ENCODE data around the gene NDUFB8.

Gene NDUFB8

DNA sequence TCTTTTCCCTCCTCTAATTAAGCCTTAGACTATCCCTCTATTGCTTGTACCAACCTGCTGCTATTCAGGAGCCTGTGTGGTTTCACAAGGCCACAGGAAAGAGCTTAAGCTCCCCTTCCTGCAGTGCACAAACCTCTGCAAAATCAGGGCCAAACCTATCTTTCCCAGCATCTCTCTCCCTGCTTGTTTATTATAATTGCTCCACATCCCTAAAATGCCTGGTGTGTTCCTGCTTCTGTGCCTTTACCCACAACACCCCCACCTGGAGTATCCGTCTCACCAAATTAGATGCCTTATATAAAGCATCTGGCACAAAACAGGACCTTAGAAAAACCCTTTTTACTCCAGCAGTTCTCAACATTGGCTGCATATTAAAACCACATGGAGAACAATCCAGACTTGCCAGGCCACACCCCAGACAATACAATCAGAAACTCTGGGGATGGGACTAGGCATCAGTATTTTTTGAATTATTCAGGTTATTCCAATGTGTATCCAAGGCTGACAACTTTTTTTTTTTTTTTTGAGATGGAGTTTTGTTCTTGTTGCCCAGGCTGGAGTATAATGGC lies 26.7 kb downstream of the NDUFB8 start (continued):
- TF ChIP-seq ZNF830 (tag by site-specific recombination; IDR thresholded peaks at IDR 0.05; ENCODE audit: low read depth) (no peak), ZNF433 (tag by site-specific recombination; IDR thresholded peaks at IDR 0.05; ENCODE audit: low read depth) (no peak), KLF7 (tag by site-specific recombination; IDR thresholded peaks at IDR 0.05; ENCODE audit: borderline replicate concordance) (no peak)
- TF ChIP-seq, protein P1, sequence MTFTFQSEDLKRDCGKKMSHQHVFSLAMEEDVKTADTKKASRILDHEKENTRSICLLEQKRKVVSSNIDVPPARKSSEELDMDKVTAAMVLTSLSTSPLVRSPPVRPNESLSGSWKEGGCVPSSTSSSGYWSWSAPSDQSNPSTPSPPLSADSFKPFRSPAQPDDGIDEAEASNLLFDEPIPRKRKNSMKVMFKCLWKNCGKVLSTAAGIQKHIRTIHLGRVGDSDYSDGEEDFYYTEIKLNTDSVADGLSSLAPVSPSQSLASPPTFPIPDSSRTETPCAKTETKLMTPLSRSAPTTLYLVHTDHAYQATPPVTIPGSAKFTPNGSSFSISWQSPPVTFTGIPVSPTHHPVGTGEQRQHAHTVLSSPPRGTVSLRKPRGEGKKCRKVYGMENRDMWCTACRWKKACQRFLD (tag by site-specific recombination; IDR thresholded peaks at IDR 0.05): no peak

DNA sequence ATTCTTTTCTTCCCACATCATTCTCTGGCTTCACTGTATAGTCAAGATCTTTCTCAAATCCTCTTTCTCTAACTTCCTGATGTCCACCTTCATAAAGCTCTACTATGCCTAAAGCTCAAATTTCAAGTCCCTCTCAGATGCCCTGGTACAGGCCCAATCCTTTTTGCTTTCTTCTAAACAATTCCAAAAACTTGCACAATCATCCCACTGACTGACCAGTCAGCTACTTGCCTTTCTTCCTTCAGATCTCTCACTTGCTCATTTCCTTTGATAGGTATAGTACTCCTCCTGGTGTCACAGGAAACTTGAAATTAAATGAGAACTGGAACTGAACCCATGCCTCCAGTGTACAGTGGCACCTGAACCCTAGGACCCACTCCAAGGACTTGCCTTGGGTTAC lies 28.2 kb downstream of the NDUFB8 start:
- no peak for TF ChIP-seq ZBTB20 (tag by site-specific recombination; IDR thresholded peaks at IDR 0.05)
- CTCF ChIA-PET: interaction anchor here (0.7 to 3.3 kb wide), 4 partner anchors 17 to 89 kb away, joined by 3 to 16 read pairs (median 7); no protein-coding TSS in a partner anchor
- POLR2A ChIA-PET: no interaction called here
- H3K4me1 ChIP-seq (ENCODE audit: control insufficient read depth, insufficient read depth, low read length): no peaks in the 10 kb centered on the region
- no peaks in the 10 kb centered on the region for H3K9me3 ChIP-seq (ENCODE audit: control insufficient read depth, insufficient read depth, low read depth, low read length)
- no peak overlapping the region for H3K27ac ChIP-seq (ENCODE audit: extremely low read depth, low read depth, low read length)
- no peak overlapping the region for H3K4me3 ChIP-seq (ENCODE audit: low read depth, low read length)
- peaks cover 0 to 86% of the 10 kb centered on the region in 2 experiments for H3K36me3 ChIP-seq (ENCODE audit: control insufficient read depth in 2 of 2, insufficient read depth in 1 of 2, low read length in 2 of 2)

DNA sequence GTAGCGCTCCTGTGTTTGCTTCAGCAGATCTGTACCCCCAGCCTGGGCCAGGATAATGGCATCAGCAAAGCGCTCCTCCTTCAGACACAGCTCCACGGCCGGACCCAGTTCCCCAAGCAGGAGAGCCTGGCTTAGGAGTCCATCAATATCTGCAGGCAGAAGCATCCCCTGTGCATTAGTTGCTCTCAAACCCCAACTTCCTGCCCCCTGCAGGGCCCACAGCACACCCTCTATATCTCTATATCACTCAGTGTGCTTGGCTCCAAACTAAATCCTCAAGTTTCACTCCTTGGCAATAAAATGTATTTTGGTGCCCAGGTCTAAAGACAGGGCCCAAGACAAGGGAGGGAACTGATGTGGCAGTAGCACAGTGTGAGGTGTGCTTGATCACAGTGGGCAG lies 31.6 kb downstream of the NDUFB8 start:
- CTCF ChIA-PET: interaction anchor here (0.9 to 3.2 kb wide), 3 partner anchors 13 to 64 kb away, joined by 3 to 19 read pairs (median 4); no protein-coding TSS in a partner anchor
- peaks cover 0 to 92% of the 10 kb centered on the region in 2 experiments for H3K36me3 ChIP-seq (ENCODE audit: control insufficient read depth in 2 of 2, insufficient read depth in 1 of 2, low read length in 2 of 2)
- no peak overlapping the region for H3K27ac ChIP-seq (ENCODE audit: extremely low read depth, low read depth, low read length)
- H3K4me3 ChIP-seq (ENCODE audit: low read depth, low read length): no peak overlapping the region
- TF ChIP-seq GFI1B (tag by site-specific recombination; IDR thresholded peaks at IDR 0.05): no peak
- TF ChIP-seq ZNF132 (tag by site-specific recombination; IDR thresholded peaks at IDR 0.05; ENCODE audit: borderline replicate concordance): no peak
- H3K9me3 ChIP-seq (ENCODE audit: control insufficient read depth, insufficient read depth, low read depth, low read length): no peaks in the 10 kb centered on the region
- POLR2A ChIA-PET: no interaction called here
- no peaks in the 10 kb centered on the region for H3K4me1 ChIP-seq (ENCODE audit: control insufficient read depth, insufficient read depth, low read length)

- CTCF ChIA-PET: interaction anchor here (0.9 to 4.0 kb wide), 4 partner anchors 12 to 63 kb away, joined by 6 to 21 read pairs (median 16); no protein-coding TSS in a partner anchor
- Histone ChIP-seq H3K9me3 (ENCODE audit: control insufficient read depth, insufficient read depth, low read depth, low read length) (no peaks in the 10 kb centered on the region), H3K4me1 (ENCODE audit: control insufficient read depth, insufficient read depth, low read length) (no peaks in the 10 kb centered on the region), H3K27ac (ENCODE audit: extremely low read depth, low read depth, low read length) (no peak overlapping the region), H3K4me3 (ENCODE audit: low read depth, low read length) (no peak overlapping the region), H3K36me3 (ENCODE audit: control insufficient read depth in 2 of 2, insufficient read depth in 1 of 2, low read length in 2 of 2) (peaks cover 0 to 82% of the 10 kb centered on the region in 2 experiments)
- POLR2A ChIA-PET: no interaction called here
- TF ChIP-seq ATF2 (tag by site-specific recombination; IDR thresholded peaks at IDR 0.05; ENCODE audit: low read depth) (no peak), ZNF19 (tag by site-specific recombination; IDR thresholded peaks at IDR 0.05; ENCODE audit: low read depth) (no peak), ZNF426 (tag by site-specific recombination; IDR thresholded peaks at IDR 0.05) (no peak), ZNF768 (tag by site-specific recombination; IDR thresholded peaks at IDR 0.05) (no peak), ZNF23 (tag by site-specific recombination; IDR thresholded peaks at IDR 0.05; ENCODE audit: borderline replicate concordance) (no peak), ZXDB (tag by site-specific recombination; IDR thresholded peaks at IDR 0.05) (no peak), ZNF138 (tag by site-specific recombination; IDR thresholded peaks at IDR 0.05; ENCODE audit: borderline replicate concordance) (no peak), INSM2 (tag by site-specific recombination; IDR thresholded peaks at IDR 0.05) (no peak), ZBTB11 (tag by site-specific recombination; conservative IDR thresholded peaks at IDR 0.05; ENCODE audit: low read depth) (no peak), ZNF830 (tag by site-specific recombination; IDR thresholded peaks at IDR 0.05; ENCODE audit: low read depth) (no peak), ZNF169 (tag by site-specific recombination; IDR thresholded peaks at IDR 0.05) (no peak), BCL11B (tag by site-specific recombination; IDR thresholded peaks at IDR 0.05; ENCODE audit: low read depth) (no peak), ZNF274 (IDR thresholded peaks at IDR 0.05; ENCODE audit: low read length) (no peak), ZNF274 (tag by site-specific recombination; IDR thresholded peaks at IDR 0.05; ENCODE audit: borderline replicate concordance) (no peak), ZIC2 (tag by site-specific recombination; IDR thresholded peaks at IDR 0.05) (no peak), ZNF132 (tag by site-specific recombination; IDR thresholded peaks at IDR 0.05; ENCODE audit: borderline replicate concordance) (no peak), ZNF837 (tag by site-specific recombination; IDR thresholded peaks at IDR 0.05) (no peak)
These were observed 33.1 kb downstream of the NDUFB8 start for GRCh38 chr10:100496567-100496966.
